SHP77 treated with DMSO at 0.1 percent for 48 hours (cell line): ENCODE data around the gene EDIL3.

Experiments
- DNase-seq: peaks from one replicate; lab custom pipeline; 2025; lab: John Stamatoyannopoulos, UW

EDIL3 gene

GRCh38 chr5:84384604-84385575 lies at the start of gene EDIL3:
EDIL3 (minus strand) TSS chr5:84384880; CDS start chr5:84384374, 506 bp downstream.
- peak; percentile 13 for DNase-seq

- DNase-seq: no peak
Observed at GRCh38 chr5:84433461-84433860, 48.8 kb upstream of the EDIL3 start.

GRCh38 chr5:84430863-84431663 lies 46.4 kb upstream of the EDIL3 start:
- no peak for DNase-seq

- DNase-seq: no peak
Observed at GRCh38 chr5:84430079-84430478, 45.4 kb upstream of the EDIL3 start.

GRCh38 chr5:84425365-84425881 lies 40.7 kb upstream of the EDIL3 start:
- no peak for DNase-seq

- DNase-seq: no peak
Observed at GRCh38 chr5:84419742-84420141, 35.1 kb upstream of the EDIL3 start.

GRCh38 chr5:84411832-84412605 lies 27.3 kb upstream of the EDIL3 start:
- no peak for DNase-seq

GRCh38 chr5:84406111-84406510 lies 21.4 kb upstream of the EDIL3 start:
- no peak for DNase-seq

- DNase-seq: no peak
Observed at GRCh38 chr5:84403773-84404172, 19.1 kb upstream of the EDIL3 start.

GRCh38 chr5:84397385-84397784 lies 12.7 kb upstream of the EDIL3 start:
- DNase-seq: no peak

GRCh38 chr5:84393969-84394368 lies 9.3 kb upstream of the EDIL3 start:
- no peak for DNase-seq

GRCh38 chr5:84392836-84393235 lies 8.2 kb upstream of the EDIL3 start:
- no peak for DNase-seq

GRCh38 chr5:84385705-84386104 lies 1.0 kb upstream of the EDIL3 start:
- DNase-seq: no peak

- DNase-seq: no peak
Observed at GRCh38 chr5:84383816-84384603, 670 bp downstream of the EDIL3 start.

- DNase-seq: no peak
Observed at GRCh38 chr5:84383296-84383815, 1.3 kb downstream of the EDIL3 start.

- peak; percentile 16 for DNase-seq
Observed at GRCh38 chr5:84382363-84383295, 2.1 kb downstream of the EDIL3 start.

GRCh38 chr5:84381502-84382362 lies 2.9 kb downstream of the EDIL3 start:
- peak; percentile 28 for DNase-seq

GRCh38 chr5:84379749-84380148 lies 4.9 kb downstream of the EDIL3 start:
- DNase-seq: no peak

- DNase-seq: no peak
Observed at GRCh38 chr5:84378961-84379360, 5.7 kb downstream of the EDIL3 start.
